Gastrocnemius medialis (tissue), 4 donors: ENCODE results near the gene G6PD.

Experiments
- CTCF ChIP-seq, 5 experiments: fragments of 450-650 bp in 3 of 5; fragments of 200-600 bp in 2 of 5; sonication (generic) in 2 of 5; IDR thresholded peaks in 4 of 5; conservative IDR thresholded peaks in 1 of 5; 1 replicate in 4 of 5; 2 replicates in 1 of 5; pipeline ENCODE4 v1.5.1; 2016 to 2019; ENCODE audit warnings: antibody characterized with exemption in 5 of 5, mild to moderate bottlenecking in 3 of 5, moderate library complexity in 3 of 5
- POLR2A ChIP-seq, 2 donors: fragments of 450-650 bp; IDR thresholded peaks; one replicate each; pipeline ENCODE4 v1.6.1; 2017; ENCODE audit warnings: antibody characterized with exemption in 2 of 2, mild to moderate bottlenecking in 2 of 2, moderate library complexity in 2 of 2

- TF ChIP-seq CTCF (IDR thresholded peaks at IDR 0.05 in 4 of 5, conservative IDR thresholded peaks at IDR 0.05 in 1 of 5) (no peak), POLR2A (IDR thresholded peaks at IDR 0.05) (no peak)
These were observed 63.3 kb downstream of the G6PD start for GRCh38 chrX:154483325-154483724.
